GM12891 (cell line): ENCODE results near the gene ORAI1.
"Not testable (repeated sequence)": the region's sequence is repeated elsewhere in the genome, so short reads cannot be mapped to it uniquely, and the experiment has no call there.

Experiments
- DNase-seq: peaks from one replicate; pipeline ENCODE4 v3.0.0; 2011; ENCODE audit warnings: low spot score; ENCODE audit not compliant: insufficient read length
- FAIRE-seq: peaks from 2 replicates; lab custom pipeline; 2011; peaks lifted over from hg19 to GRCh38; lab: Jason Lieb, UNC
- PAX5 ChIP-seq: IDR thresholded peaks from 2 replicates; pipeline ENCODE4 v1.6.1; 2011; ENCODE audit warnings: low read length, moderate library complexity, mild to moderate bottlenecking; ENCODE audit not compliant: insufficient read depth, severe bottlenecking
- POLR2A ChIP-seq: IDR thresholded peaks from 2 replicates; pipeline ENCODE4 v1.6.1; 2011; ENCODE audit warnings: low read depth, low read length, control low read depth
- POLR2AphosphoS5 ChIP-seq: IDR thresholded peaks from 2 replicates; pipeline ENCODE4 v1.6.1; 2011; ENCODE audit warnings: low read depth, low read length, control low read depth
- POU2F2 ChIP-seq: IDR thresholded peaks from 2 replicates; pipeline ENCODE4 v1.6.1; 2011; ENCODE audit warnings: low read depth, mild to moderate bottlenecking, control low read depth, low read length, moderate library complexity
- SPI1 ChIP-seq: IDR thresholded peaks from 2 replicates; pipeline ENCODE4 v1.6.1; 2011; ENCODE audit warnings: low read depth, low read length, control low read depth
- TAF1 ChIP-seq: IDR thresholded peaks from 2 replicates; pipeline ENCODE4 v1.6.1; 2011; ENCODE audit warnings: low read depth, low read length, control low read depth

The ORAI1 gene

GRCh38 chr12:121668750-121669520 lies 42.6 kb downstream of the ORAI1 start:
- TF ChIP-seq POLR2A: no peak
- no peak for TF ChIP-seq TAF1
- no peak for TF ChIP-seq SPI1
- DNase-seq: no peak
- FAIRE-seq: no peak

GRCh38 chr12:121669521-121669900 lies 43.2 kb downstream of the ORAI1 start, which contains the start of gene MORN3:
TSS of gene MORN3 (minus strand) at chr12:121669654. CDS start at chr12:121669483, 171 bp downstream.
- TF ChIP-seq POLR2A (no peak), SPI1 (no peak), TAF1 (no peak), POU2F2 (no peak)
- FAIRE-seq (no peak), DNase-seq (no peak)

GRCh38 chr12:121673013-121673511 lies 46.7 kb downstream of the ORAI1 start:
- FAIRE-seq: peak; percentile 31
- no peak for DNase-seq
- TF ChIP-seq POLR2AphosphoS5: no peak
- TF ChIP-seq SPI1: no peak
- TF ChIP-seq TAF1: no peak
- TF ChIP-seq PAX5: no peak
- no peak for TF ChIP-seq POLR2A
- TF ChIP-seq POU2F2: no peak

- no peak for DNase-seq
- TF ChIP-seq POLR2AphosphoS5: no peak
- TF ChIP-seq SPI1: no peak
- TF ChIP-seq POU2F2: no peak
- no peak for TF ChIP-seq PAX5
- no peak for TF ChIP-seq TAF1
- TF ChIP-seq POLR2A: no peak
- no peak for FAIRE-seq
Measured at GRCh38 chr12:121676190-121676589, 49.9 kb downstream of the ORAI1 start.

- no peak for DNase-seq
- FAIRE-seq: no peak
- no peak for TF ChIP-seq SPI1
- no peak for TF ChIP-seq POLR2A
- TF ChIP-seq POU2F2: no peak
- no peak for TF ChIP-seq PAX5
- TF ChIP-seq TAF1: no peak
- TF ChIP-seq POLR2AphosphoS5: no peak
Measured at GRCh38 chr12:121678305-121678704, 52.0 kb downstream of the ORAI1 start.

GRCh38 chr12:121678716-121679300 lies 52.5 kb downstream of the ORAI1 start:
- TF ChIP-seq POLR2A: no peak
- FAIRE-seq (no peak), DNase-seq (no peak)

GRCh38 chr12:121679661-121680197 lies 53.4 kb downstream of the ORAI1 start:
- not testable (repeated sequence) for FAIRE-seq, DNase-seq

- TF ChIP-seq TAF1: no peak
- no peak for TF ChIP-seq POLR2A
- no peak for TF ChIP-seq POU2F2
- no peak for TF ChIP-seq PAX5
- FAIRE-seq (no peak), DNase-seq (no peak)
Measured at GRCh38 chr12:121688966-121689365, 62.6 kb downstream of the ORAI1 start.

GRCh38 chr12:121689430-121689829 lies 63.1 kb downstream of the ORAI1 start:
- FAIRE-seq (no peak), DNase-seq (no peak)
- TF ChIP-seq PAX5: no peak
- TF ChIP-seq SPI1: no peak
- no peak for TF ChIP-seq POLR2AphosphoS5
- TF ChIP-seq TAF1: no peak
- no peak for TF ChIP-seq POLR2A
- TF ChIP-seq POU2F2: no peak
